GM12878 (cell line): ENCODE data around the gene SLC13A3. TPM values are rescaled to one million over a fixed set of nuclear protein-coding genes. Genes with fewer than 3 reads are reported as not detected.

ENCODE experiments used
- ATAC-seq: fragments of 200-7000 bp; cut with Tn5 transposase; 3 replicates; pipeline ENCODE4 v1.9.1; 2020; ENCODE audit warnings: mild to moderate bottlenecking, moderate library complexity
- BruUV-seq: library from RNA; stranded (reverse); fragments of 400-500 nt; replicated peaks from 2 replicates; lab custom pipeline; 2021; lab: Mats Ljungman, UMichigan
- CTCF ChIA-PET: fragments of 300-600 bp; sonication (Branson Sonifier 250); formaldehyde crosslinking; extraction: SDS; loops from one replicate; lab custom pipeline; 2021; ENCODE audit warnings: inconsistent platforms; lab: Yijun Ruan, JAX
- POLR2A ChIA-PET: fragments of 350-600 bp; formaldehyde crosslinking; extraction: SDS; loops from one replicate; lab custom pipeline; 2021; ENCODE audit warnings: inconsistent platforms; lab: Charles Lee
- RAD21 ChIA-PET: fragments of 300-600 bp; sonication (Branson Sonifier 250); formaldehyde crosslinking; loops from one replicate; lab custom pipeline; 2023; ENCODE audit warnings: antibody characterized with exemption; ENCODE audit not compliant: unreplicated experiment; lab: Charles Lee
- SMC1A ChIA-PET: fragments of 300-600 bp; sonication (Branson Sonifier 250); formaldehyde crosslinking; loops from one replicate; lab custom pipeline; 2023; ENCODE audit not compliant: unreplicated experiment, uncharacterized antibody; lab: Charles Lee
- DNase-seq: peaks from one replicate; pipeline ENCODE4 v3.0.0-alpha.2; 2011; ENCODE audit warnings: low read depth, low spot score
- FAIRE-seq: peaks from 3 replicates; lab custom pipeline; 2011; peaks lifted over from hg19 to GRCh38; lab: Jason Lieb, UNC
- H2AFZ ChIP-seq: 2 replicates; pipeline ENCODE4 v1.6.0; 2011; ENCODE audit warnings: low read depth, low read length, control low read depth; ENCODE audit not compliant: control insufficient read depth
- H3K27ac ChIP-seq: 2 replicates; pipeline ENCODE4 v1.5.1; 2011; ENCODE audit warnings: control low read depth; ENCODE audit not compliant: control insufficient read depth, insufficient read depth
- H3K27me3 ChIP-seq, 2 experiments: replicated peaks in 1 of 2; 2 replicates each; pipeline versions ENCODE4 v1.6.0 to v1.6.1; 2011; ENCODE audit warnings: low read length in 1 of 2; ENCODE audit not compliant: control insufficient read depth in 2 of 2, insufficient read depth in 2 of 2
- H3K36me3 ChIP-seq, 2 experiments: 2 replicates each; pipeline ENCODE4 v1.5.1; 2011; ENCODE audit warnings: low read length in 1 of 2; ENCODE audit not compliant: control insufficient read depth in 2 of 2, insufficient read depth in 2 of 2
- H3K4me1 ChIP-seq: 2 replicates; pipeline ENCODE4 v1.6.1; 2011; ENCODE audit warnings: mild to moderate bottlenecking, low read length, moderate library complexity, mixed read lengths; ENCODE audit not compliant: control insufficient read depth, insufficient read depth
- H3K4me2 ChIP-seq: 2 replicates; pipeline ENCODE4 v1.6.0; 2011; ENCODE audit warnings: control low read depth; ENCODE audit not compliant: control insufficient read depth, insufficient read depth
- H3K4me3 ChIP-seq: fragments of 200-600 bp; sonication (generic); 2 replicates; pipeline ENCODE4 v1.5.1; 2016
- H3K79me2 ChIP-seq: 2 replicates; pipeline ENCODE4 v1.6.0; 2011; ENCODE audit warnings: low read length; ENCODE audit not compliant: control insufficient read depth, insufficient read depth
- H3K9ac ChIP-seq: 2 replicates; pipeline ENCODE4 v1.8.0; 2011; ENCODE audit warnings: low read length, control low read depth, mixed read lengths; ENCODE audit not compliant: control insufficient read depth, insufficient read depth
- H3K9me3 ChIP-seq: replicated peaks from 3 replicates; pipeline ENCODE4 v1.5.1; 2011; ENCODE audit warnings: mild to moderate bottlenecking, low read length; ENCODE audit not compliant: control insufficient read depth, insufficient read depth
- H4K20me1 ChIP-seq: 2 replicates; pipeline ENCODE4 v1.6.0; 2011; ENCODE audit not compliant: control insufficient read depth, insufficient read depth
- E2F4 ChIP-seq: IDR thresholded peaks from 2 replicates; pipeline ENCODE4 v1.6.1; 2012; ENCODE audit warnings: low read depth, low read length, improper control_type of control experiment
- EGR1 ChIP-seq, 2 experiments: IDR thresholded peaks; 1 replicate in 1 of 2; 2 replicates in 1 of 2; pipeline ENCODE4 v1.6.1; 2011 to 2012; ENCODE audit warnings: low read depth in 2 of 2, low read length in 2 of 2, borderline replicate concordance in 1 of 2, mild to moderate bottlenecking in 1 of 2, moderate library complexity in 1 of 2
- HDAC6 ChIP-seq: fragments of 200-600 bp; sonication (generic); IDR thresholded peaks from one replicate; pipeline ENCODE4 v1.8.0; 2017; ENCODE audit warnings: antibody characterized with exemption; ENCODE audit not compliant: unreplicated experiment
- MEF2A ChIP-seq: IDR thresholded peaks from 2 replicates; pipeline ENCODE4 v1.6.1; 2011; ENCODE audit warnings: low read depth, mild to moderate bottlenecking, low read length, moderate library complexity; ENCODE audit not compliant: insufficient read depth
- NFXL1 ChIP-seq: fragments of 450-650 bp; IDR thresholded peaks from 2 replicates; pipeline ENCODE4 v1.6.1; 2017; ENCODE audit warnings: antibody characterized with exemption, mild to moderate bottlenecking, borderline replicate concordance
- NKRF ChIP-seq: fragments of 450-650 bp; conservative IDR thresholded peaks from 2 replicates; pipeline ENCODE4 v1.6.1; 2017; ENCODE audit warnings: mild to moderate bottlenecking, moderate library complexity
- PAX5 ChIP-seq: IDR thresholded peaks from 2 replicates; pipeline ENCODE4 v1.6.1; 2011; ENCODE audit warnings: low read depth, low read length, borderline replicate concordance
- POLR2AphosphoS5 ChIP-seq: IDR thresholded peaks from 2 replicates; pipeline ENCODE4 v1.6.1; 2011; ENCODE audit warnings: mild to moderate bottlenecking, low read length, inconsistent platforms
- USF1 ChIP-seq: IDR thresholded peaks from 2 replicates; pipeline ENCODE4 v1.6.1; 2011; ENCODE audit warnings: borderline replicate concordance, low read depth, mild to moderate bottlenecking, moderate library complexity, mixed read lengths, low read length; ENCODE audit not compliant: insufficient read depth; ENCODE audit errors: extremely low read length
- USF2 ChIP-seq: IDR thresholded peaks from 2 replicates; pipeline ENCODE4 v1.6.1; 2011; ENCODE audit warnings: low read depth, low read length, improper control_type of control experiment, borderline replicate concordance
- WGBS: methylation state at CpG from one replicate; pipeline ENCODE4 v1.1.6; 2016; ENCODE audit warnings: low lambda C conversion rate; ENCODE audit not compliant: insufficient replicate concordance, insufficient coverage; ENCODE audit errors: missing lambda C conversion rate; 5-methylcytosine and 5-hydroxymethylcytosine counted together
- in situ Hi-C: fragments of 300-500 bp; cut with MboI; formaldehyde crosslinking; loops from 9 replicates; pipeline ENCODE4 v1.14.3; 2018; ENCODE audit warnings: mixed read lengths
- intact Hi-C: fragments of 100-400 bp; cut with micrococcal nuclease; formaldehyde crosslinking; loops from one replicate; pipeline ENCODE4 v1.14.2; 2022; ENCODE audit not compliant: unreplicated experiment
- polyA plus RNA-seq, 11 experiments: library from polyadenylated mRNA; depleted of rRNA in 4 of 11; unstranded in 6 of 11; stranded (reverse) in 5 of 11; fragments of >200 nt; fragmentation: Nextera tagmentation in 4 of 11; fragmentation: Illumina TruSeq in 1 of 11; extraction: Ambion mirVana in 4 of 11; extraction: Trizol in 1 of 11; gene quantifications; 1 replicate in 1 of 11; 2 replicates in 10 of 11; pipeline versions ENCODE4 v1.2.1 to v1.2.3, GENCODE V29; 2011 to 2016; ENCODE audit warnings: inconsistent platforms in 2 of 11, missing spikeins in 2 of 11, low read depth in 1 of 11
- total RNA-seq, 4 experiments: library from RNA; depleted of rRNA in 3 of 4; stranded (reverse); fragments of >200 nt in 3 of 4; fragmentation: Illumina TruSeq in 1 of 4; extraction: Trizol in 1 of 4; gene quantifications; 2 replicates each; pipeline versions ENCODE4 v1.2.1 to v1.2.3, GENCODE V29; 2013 to 2021

Gene SLC13A3
- total and polyA plus RNA-seq, 10 of the 15 experiments (the other 5 are each of a cell fraction or from before 2014, with no cell fraction given): 0.03 to 0.76 (median 0.07) TPM; not detected in 4

GRCh38 chr20:46634528-46634927 lies 16.7 kb downstream of the SLC13A3 start:
- Histone ChIP-seq H3K4me3 (no peak overlapping the region), H3K36me3 (no peaks in the 10 kb centered on the region), H2AFZ (no peak overlapping the region), H3K4me1 (no peaks in the 10 kb centered on the region), H3K79me2 (no peaks in the 10 kb centered on the region), H3K27ac (no peak overlapping the region), H3K4me2 (no peak overlapping the region), H3K9me3 (no peaks in the 10 kb centered on the region), H3K9ac (no peak overlapping the region), H4K20me1 (no peaks in the 10 kb centered on the region), H3K27me3 (0 out of 4 replicates have a peak, but pooled peaks cover 0 to 2% of the 10 kb centered on the region in 2 experiments)
- ChIA-PET SMC1A (no interaction called here), POLR2A (no interaction called here), CTCF (no interaction called here), RAD21 (no interaction called here)
- TF ChIP-seq HDAC6 (no peak), NKRF (no peak), MEF2A (no peak), EGR1 (IDR thresholded peaks at IDR 0.05; ENCODE audit: borderline replicate concordance in 1 of 2, low read depth in 2 of 2, low read length in 2 of 2) (no peak), PAX5 (no peak), E2F4 (no peak), USF2 (no peak), POLR2AphosphoS5 (no peak), NFXL1 (no peak), USF1 (no peak)
- FAIRE-seq (no peak), ATAC-seq (no peak), DNase-seq (no peak)
- in situ Hi-C loops (no loop called here), intact Hi-C loops (no loop called here)
- no TSS peak for BruUV-seq
- 34% methylated on average over 6 of the region's 6 CpGs for WGBS
